ENCODE measurements around the gene SMC3.
"Not testable (repeated sequence)": the region's sequence is repeated elsewhere in the genome, so short reads cannot be mapped to it uniquely, and the experiment has no call there.

The SMC3 gene

GRCh38 chr10:110615057-110615747, 47.7 kb downstream of the SMC3 start:
- no peak for TF ChIP-seq POLR2AphosphoS5 (IDR thresholded peaks at IDR 0.05; ENCODE audit: low read depth, low read length)
- no peak for TF ChIP-seq POLR2A (IDR thresholded peaks at IDR 0.05; ENCODE audit: low read depth, low read length)
- no peak for TF ChIP-seq TAF1 (IDR thresholded peaks at IDR 0.05; ENCODE audit: borderline replicate concordance, low read depth, low read length)
- FAIRE-seq, result no peak
- no peak for DNase-seq (ENCODE audit: insufficient read length)

GRCh38 chr10:110616493-110617033, 49.1 kb downstream of the SMC3 start:
- TF ChIP-seq TAF1 (IDR thresholded peaks at IDR 0.05; ENCODE audit: borderline replicate concordance, low read depth, low read length) (no peak), POLR2AphosphoS5 (IDR thresholded peaks at IDR 0.05; ENCODE audit: low read depth, low read length) (no peak), POLR2A (IDR thresholded peaks at IDR 0.05; ENCODE audit: low read depth, low read length) (no peak)
- FAIRE-seq, result no peak
- DNase-seq (ENCODE audit: insufficient read length), result no peak

GRCh38 chr10:110617425-110618229, 50.1 kb downstream of the SMC3 start:
- DNase-seq (ENCODE audit: insufficient read length), result no peak
- FAIRE-seq, result no peak

GRCh38 chr10:110618230-110618610, 50.7 kb downstream of the SMC3 start:
- DNase-seq (ENCODE audit: insufficient read length) (no peak), FAIRE-seq (no peak)
- TF ChIP-seq POLR2AphosphoS5 (IDR thresholded peaks at IDR 0.05; ENCODE audit: low read depth, low read length) (no peak), TAF1 (IDR thresholded peaks at IDR 0.05; ENCODE audit: borderline replicate concordance, low read depth, low read length) (no peak), POLR2A (IDR thresholded peaks at IDR 0.05; ENCODE audit: low read depth, low read length) (no peak)

More at GRCh38 chr10:110617425-110618229, 50.1 kb downstream of the SMC3 start:
- TF ChIP-seq TAF1 (IDR thresholded peaks at IDR 0.05; ENCODE audit: borderline replicate concordance, low read depth, low read length), result no peak
- no peak for TF ChIP-seq POLR2AphosphoS5 (IDR thresholded peaks at IDR 0.05; ENCODE audit: low read depth, low read length)
- TF ChIP-seq POLR2A (IDR thresholded peaks at IDR 0.05; ENCODE audit: low read depth, low read length), result no peak

GRCh38 chr10:110619514-110620397, 52.3 kb downstream of the SMC3 start:
- FAIRE-seq (no peak), DNase-seq (ENCODE audit: insufficient read length) (no peak)
- TF ChIP-seq POLR2AphosphoS5 (IDR thresholded peaks at IDR 0.05; ENCODE audit: low read depth, low read length) (no peak), POLR2A (IDR thresholded peaks at IDR 0.05; ENCODE audit: low read depth, low read length) (no peak), TAF1 (IDR thresholded peaks at IDR 0.05; ENCODE audit: borderline replicate concordance, low read depth, low read length) (no peak)

- no peak for TF ChIP-seq POLR2AphosphoS5 (IDR thresholded peaks at IDR 0.05; ENCODE audit: low read depth, low read length)
- no peak for TF ChIP-seq TAF1 (IDR thresholded peaks at IDR 0.05; ENCODE audit: borderline replicate concordance, low read depth, low read length)
- no peak for TF ChIP-seq POLR2A (IDR thresholded peaks at IDR 0.05; ENCODE audit: low read depth, low read length)
- FAIRE-seq, result no peak
- no peak for DNase-seq (ENCODE audit: insufficient read length)
Observed at GRCh38 chr10:110620398-110620719, 52.9 kb downstream of the SMC3 start.

GRCh38 chr10:110623316-110623715, 55.8 kb downstream of the SMC3 start:
- not testable (repeated sequence) for FAIRE-seq; DNase-seq (ENCODE audit: insufficient read length)

- FAIRE-seq (no peak), DNase-seq (ENCODE audit: insufficient read length) (no peak)
- TF ChIP-seq POLR2A (IDR thresholded peaks at IDR 0.05; ENCODE audit: low read depth, low read length), result no peak
- no peak for TF ChIP-seq TAF1 (IDR thresholded peaks at IDR 0.05; ENCODE audit: borderline replicate concordance, low read depth, low read length)
- TF ChIP-seq POLR2AphosphoS5 (IDR thresholded peaks at IDR 0.05; ENCODE audit: low read depth, low read length), result no peak
Observed at GRCh38 chr10:110625356-110625894, 57.9 kb downstream of the SMC3 start.

- TF ChIP-seq POLR2A (IDR thresholded peaks at IDR 0.05; ENCODE audit: low read depth, low read length), result no peak
- no peak for TF ChIP-seq POLR2AphosphoS5 (IDR thresholded peaks at IDR 0.05; ENCODE audit: low read depth, low read length)
- no peak for TF ChIP-seq TAF1 (IDR thresholded peaks at IDR 0.05; ENCODE audit: borderline replicate concordance, low read depth, low read length)
- DNase-seq (ENCODE audit: insufficient read length), result no peak
- no peak for FAIRE-seq
Observed at GRCh38 chr10:110625951-110626855, 58.7 kb downstream of the SMC3 start.

GRCh38 chr10:110628161-110628560, 60.7 kb downstream of the SMC3 start:
- DNase-seq (ENCODE audit: insufficient read length) (no peak), FAIRE-seq (no peak)
- no peak for TF ChIP-seq POLR2AphosphoS5 (IDR thresholded peaks at IDR 0.05; ENCODE audit: low read depth, low read length)
- TF ChIP-seq TAF1 (IDR thresholded peaks at IDR 0.05; ENCODE audit: borderline replicate concordance, low read depth, low read length), result no peak
- TF ChIP-seq POLR2A (IDR thresholded peaks at IDR 0.05; ENCODE audit: low read depth, low read length), result no peak

Measured in GM12892 (cell line).